NCI-H146 (cell line): ENCODE measurements around the gene GAS6.
A peak's percentile ranks its signal among the peaks of the same experiment; 100 is the strongest.
"Not testable (repeated sequence)": the region's sequence is repeated elsewhere in the genome, so short reads cannot be mapped to it uniquely, and the experiment has no call there.

Experiments
- DNase-seq: peaks from one replicate; lab custom pipeline; 2025; lab: John Stamatoyannopoulos, UW

GAS6 gene

GRCh38 chr13:113837560-113838355, 26.1 kb downstream of the GAS6 start:
- DNase-seq, result peak; percentile 37

DNA sequence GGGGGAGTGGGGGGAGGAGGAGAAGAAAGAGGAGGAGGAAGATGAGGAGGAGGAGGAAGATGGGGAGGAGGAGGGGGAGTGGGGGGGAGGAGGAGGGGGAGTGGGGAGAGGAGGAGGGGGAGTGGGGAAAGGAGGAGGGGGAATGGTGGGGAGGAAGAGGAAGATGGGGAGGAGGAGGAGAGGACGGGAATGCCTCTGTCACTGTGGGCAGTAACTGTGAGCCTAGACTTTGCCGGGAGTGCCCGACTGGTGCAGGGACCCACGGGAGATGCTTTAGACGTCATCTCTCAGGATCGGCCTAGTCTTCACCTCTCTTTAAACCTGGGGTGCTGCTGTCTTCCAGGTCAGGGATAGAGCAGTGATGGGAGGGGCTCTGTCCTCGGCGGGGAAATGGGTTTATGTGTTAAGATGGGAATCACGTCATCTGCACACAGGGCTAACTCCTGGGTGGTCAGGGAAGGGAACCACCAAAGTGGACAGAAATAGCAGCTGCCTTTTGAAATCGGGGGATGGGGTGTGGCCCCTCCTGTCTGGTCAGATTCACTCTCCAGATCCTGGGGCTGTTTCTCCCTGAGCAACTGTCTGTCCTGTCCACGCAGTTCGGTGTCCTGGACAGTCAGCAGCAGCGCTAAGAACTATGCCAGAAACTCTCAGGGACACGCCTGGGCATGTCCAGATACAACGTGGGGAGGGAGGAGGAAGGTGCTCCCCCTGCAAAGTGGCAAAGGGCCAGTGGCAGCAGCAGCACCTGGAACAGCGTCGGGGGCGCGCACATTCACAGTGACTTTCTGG, 26.9 kb downstream of the GAS6 start:
- DNase-seq, result no peak

- no peak for DNase-seq
Measured at GRCh38 chr13:113835461-113836270, 28.2 kb downstream of the GAS6 start.

DNA sequence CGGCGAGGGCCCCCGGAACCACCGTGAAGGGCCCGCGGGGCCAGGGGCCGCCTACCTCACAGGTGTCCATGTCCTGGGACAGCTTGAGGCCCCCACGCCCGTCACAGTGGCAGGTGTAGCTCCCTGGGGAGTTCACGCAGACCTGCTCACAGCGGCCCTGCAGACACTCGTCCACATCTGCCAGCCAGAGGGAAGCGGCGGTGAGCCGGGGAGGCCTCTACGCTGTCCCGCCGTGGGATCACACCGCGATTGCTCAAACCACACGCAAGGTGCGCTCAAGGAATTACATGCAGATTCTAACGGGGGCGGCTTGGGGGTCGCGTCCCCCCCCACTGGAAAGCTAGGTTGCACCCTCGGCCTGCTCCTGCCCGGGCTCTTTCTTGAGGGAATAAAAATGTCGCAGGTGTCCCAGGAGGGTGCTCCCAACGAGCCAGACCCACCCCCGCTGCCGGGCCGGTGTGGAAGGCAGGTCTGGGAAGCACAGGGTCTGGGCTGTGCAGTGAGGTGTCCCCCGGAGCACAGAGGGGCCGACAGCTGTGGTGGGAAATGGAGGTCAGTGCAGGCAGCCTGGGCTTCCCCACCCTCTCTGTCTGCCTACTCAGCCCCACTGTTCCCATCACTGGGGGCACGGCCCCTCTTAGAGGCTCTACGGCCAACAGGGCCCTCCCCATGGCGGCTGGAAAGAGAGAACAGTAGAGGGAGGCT, 29.2 kb downstream of the GAS6 start:
- no peak for DNase-seq

DNA sequence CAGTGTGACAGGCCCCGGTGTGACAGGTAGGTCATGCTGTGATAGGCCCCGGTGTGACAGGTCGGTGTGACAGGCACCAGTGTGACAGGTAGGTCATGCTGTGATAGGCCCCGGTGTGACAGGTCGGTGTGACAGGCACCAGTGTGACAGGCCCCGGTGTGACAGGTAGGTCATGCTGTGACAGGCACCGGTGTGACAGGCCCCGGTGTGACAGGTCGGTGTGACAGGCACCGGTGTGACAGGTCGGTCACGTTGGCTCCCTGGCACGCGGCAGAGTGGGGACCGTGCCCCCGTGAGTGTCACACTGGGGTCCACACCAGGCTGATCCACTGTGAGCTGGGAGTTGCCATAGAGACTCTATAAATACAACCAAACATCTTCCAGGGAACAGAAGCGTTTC, 29.9 kb downstream of the GAS6 start:
- DNase-seq, result not testable (repeated sequence)

DNA sequence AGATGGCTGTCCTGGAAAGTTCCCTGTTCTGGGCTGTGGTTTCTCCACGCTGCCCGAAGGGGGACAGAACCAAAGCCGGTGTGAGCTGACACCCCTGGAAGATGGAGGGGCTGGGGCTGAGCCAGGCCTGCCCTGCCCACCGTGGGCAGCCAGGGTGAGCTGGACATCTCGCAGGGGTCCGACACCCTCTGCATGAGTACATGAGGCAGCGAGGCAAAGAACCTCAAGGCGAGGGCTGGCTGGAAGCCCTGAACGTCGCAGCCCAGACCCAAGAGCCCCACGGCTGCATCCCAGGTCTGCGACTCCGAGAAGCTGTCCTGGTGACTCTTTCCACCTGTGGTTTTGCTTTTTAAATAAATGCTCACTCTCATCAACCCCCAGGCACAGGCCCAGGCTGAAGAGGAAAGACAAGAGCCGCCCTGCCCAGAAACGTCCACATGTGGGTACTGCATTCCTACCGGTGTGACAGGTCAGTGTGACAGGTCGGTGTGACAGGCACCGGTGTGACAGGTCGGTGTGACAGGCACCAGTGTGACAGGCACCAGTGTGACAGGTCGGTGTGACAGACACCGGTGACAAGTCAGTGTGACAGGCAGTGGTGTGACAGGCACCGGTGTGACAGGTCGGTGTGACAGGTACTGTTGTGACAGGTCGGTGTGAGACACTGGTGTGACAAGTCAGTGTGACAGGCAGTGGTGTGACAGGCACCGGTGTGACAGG, 30.6 kb downstream of the GAS6 start:
- no peak for DNase-seq

DNA sequence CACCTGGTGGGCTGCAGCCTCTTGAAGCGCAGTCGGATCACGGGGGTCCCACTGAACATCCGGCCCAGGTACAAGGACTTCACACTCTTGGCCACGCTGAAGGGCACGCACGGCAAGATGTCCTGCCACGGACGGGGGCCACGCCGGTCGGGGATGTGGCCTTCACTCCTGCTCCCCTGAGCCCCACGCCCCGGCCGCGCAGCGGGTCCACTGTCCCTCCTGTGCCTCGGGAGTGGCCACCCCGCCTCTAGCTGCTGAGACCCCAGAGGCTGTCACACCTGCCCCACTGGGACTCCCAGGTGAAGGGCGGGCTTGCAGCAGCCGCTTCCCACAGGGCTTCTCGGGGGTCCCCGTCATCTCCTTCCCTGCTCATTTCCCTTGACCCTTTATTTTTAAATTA, 31.2 kb downstream of the GAS6 start:
- no peak for DNase-seq

- no peak for DNase-seq
Measured at GRCh38 chr13:113832205-113832604, 31.7 kb downstream of the GAS6 start.

DNA sequence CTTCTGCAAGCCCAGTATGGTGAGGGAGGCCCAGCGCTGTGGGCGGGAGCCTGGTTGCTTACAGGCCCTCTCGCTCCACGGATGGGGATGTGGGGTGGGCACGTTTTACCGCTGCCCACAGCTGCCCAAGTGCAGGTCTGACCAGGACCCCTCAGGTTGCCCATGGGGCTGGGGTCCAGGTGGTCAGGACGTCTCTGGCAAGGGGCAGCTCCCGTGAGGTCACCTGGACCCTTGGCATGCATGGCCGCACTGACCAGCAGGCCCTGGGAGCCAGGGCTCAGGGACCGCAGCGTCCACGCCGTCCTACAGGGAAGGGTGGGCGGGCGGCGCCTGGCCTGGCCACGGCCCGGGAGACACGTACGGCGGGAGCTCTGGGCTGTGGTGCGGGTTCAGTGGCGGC, 32.8 kb downstream of the GAS6 start:
- DNase-seq, result no peak

DNA sequence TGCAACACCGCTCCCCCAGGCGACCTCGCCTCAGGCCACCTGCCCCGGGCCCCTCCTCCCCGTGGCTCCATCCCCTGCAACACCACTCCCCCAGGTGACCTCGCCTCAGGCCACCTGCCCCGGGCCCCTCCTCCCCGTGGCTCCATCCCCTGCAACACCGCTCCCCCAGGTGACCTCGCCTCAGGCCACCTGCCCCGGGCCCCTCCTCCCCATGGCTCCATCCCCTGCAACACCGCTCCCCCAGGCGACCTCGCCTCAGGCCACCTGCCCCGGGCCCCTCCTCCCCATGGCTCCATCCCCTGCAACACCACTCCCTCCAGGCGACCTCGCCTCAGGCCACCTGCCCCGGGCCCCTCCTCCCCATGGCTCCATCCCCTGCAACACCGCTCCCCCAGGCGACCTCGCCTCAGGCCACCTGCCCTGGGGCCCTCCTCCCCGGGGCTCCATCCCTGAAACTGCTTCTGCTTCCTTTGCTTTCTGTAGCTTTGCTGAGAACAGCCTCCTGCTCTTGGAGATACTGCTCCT, 33.4 kb downstream of the GAS6 start:
- DNase-seq, result peak; percentile 88

DNA sequence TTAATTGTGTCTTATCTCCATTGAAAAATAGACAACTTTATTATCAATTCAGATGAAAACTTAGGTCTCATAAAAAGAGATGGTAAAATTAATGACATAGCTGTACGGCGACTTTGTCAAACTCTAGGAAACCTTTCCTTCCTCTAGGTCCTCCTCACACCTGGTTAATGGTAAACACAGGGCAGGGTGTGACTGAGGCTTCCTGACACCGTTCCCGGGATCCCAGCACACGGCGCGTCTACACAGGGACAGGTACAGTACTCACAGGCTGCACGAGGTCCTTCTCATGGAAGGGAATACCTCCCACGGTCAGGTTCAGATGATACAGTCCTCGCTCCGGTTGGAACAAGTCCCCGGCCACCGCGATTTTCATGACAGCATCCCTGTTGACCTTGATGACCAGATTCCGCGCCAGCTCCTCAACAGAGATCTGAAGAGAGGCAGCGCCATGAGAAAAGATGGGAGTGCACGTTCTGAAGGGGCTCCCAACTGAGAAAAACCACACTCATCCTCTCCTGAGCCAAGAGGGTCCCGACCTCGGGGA, 35.5 kb downstream of the GAS6 start:
- DNase-seq, result no peak

- DNase-seq, result no peak
Measured at GRCh38 chr13:113827021-113827420, 36.9 kb downstream of the GAS6 start.

GRCh38 chr13:113826446-113826845, 37.4 kb downstream of the GAS6 start:
- not testable (repeated sequence) for DNase-seq

GRCh38 chr13:113825841-113826240, 38.0 kb downstream of the GAS6 start:
- no peak for DNase-seq

- no peak for DNase-seq
Measured at GRCh38 chr13:113823771-113824170, 40.1 kb downstream of the GAS6 start.

DNA sequence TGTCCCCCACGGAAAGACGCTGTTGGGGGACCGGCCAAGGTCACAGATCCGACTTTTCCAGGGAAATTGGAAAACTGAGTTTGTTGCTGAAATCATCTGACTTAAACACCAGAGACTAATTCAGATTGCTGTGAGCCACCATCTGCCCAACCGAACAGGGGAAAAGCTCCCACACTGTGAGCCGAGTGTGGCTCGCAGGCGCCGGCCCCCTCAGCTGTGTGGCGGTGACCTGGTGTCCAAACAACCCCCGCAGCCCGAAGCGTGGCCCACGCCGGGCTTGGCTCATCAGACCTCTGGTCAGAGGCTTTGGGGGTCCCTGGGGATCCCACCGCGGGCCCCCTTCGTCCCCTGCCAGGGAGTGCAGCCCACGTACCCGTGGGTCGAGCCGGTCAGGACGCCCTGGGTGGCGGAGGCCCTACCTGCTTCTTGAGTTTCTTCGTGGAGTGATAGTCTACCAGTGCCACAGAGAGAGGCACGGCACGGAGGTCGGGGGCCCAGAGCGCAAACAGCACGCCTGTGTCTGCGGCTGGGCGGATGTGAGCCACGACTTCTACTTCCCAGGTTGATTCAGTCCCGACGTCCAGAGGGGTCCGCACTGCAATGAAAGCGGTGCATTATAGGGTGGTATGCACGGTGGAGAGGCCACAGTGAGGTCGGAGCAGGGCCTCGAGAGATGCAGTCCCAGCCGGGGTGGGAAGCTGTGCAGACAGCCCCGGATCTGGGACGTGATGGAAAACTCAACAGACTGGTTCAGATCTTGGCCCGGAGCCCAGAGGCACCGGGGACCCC, 40.7 kb downstream of the GAS6 start:
- no peak for DNase-seq

DNA sequence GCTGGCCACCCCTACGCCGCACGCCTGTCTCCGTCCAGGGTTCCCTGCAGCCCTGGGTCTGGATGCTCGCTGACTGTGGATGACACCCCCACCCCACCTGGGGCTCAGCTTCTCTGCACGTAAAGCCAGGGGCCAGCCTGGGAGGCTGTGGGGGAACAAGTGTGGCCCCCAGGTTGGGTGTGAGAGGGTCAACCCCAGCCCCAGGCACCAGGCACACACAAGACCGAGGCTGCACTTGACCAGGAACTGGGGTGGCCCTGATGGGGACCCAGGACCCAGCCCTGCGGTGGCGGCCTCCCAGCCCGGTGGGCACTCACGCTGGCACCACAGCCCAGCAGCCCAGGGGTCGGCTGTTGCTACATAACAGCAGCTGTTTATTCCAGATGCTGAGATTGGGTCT, 41.6 kb downstream of the GAS6 start:
- no peak for DNase-seq

DNA sequence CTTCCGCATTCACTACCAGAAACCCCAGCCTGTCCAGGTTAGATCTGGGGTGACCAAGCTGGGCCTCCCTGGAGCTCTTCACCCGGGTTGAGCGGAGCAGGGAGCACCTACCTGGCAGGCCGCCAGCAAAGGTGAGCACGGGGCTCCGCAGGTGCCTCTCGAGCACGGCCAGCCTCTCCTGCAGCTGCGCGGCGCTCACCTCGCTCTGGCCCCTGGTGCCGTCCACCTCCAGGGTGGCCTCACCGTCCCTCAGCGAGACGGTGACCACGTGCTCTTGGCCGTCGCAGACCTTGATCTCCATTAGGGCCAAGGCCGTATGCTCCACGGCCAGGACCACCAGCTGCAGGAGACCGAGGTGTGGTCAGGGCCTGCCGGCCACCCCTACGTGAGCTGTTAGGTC, 42.0 kb downstream of the GAS6 start:
- DNase-seq, result no peak

DNA sequence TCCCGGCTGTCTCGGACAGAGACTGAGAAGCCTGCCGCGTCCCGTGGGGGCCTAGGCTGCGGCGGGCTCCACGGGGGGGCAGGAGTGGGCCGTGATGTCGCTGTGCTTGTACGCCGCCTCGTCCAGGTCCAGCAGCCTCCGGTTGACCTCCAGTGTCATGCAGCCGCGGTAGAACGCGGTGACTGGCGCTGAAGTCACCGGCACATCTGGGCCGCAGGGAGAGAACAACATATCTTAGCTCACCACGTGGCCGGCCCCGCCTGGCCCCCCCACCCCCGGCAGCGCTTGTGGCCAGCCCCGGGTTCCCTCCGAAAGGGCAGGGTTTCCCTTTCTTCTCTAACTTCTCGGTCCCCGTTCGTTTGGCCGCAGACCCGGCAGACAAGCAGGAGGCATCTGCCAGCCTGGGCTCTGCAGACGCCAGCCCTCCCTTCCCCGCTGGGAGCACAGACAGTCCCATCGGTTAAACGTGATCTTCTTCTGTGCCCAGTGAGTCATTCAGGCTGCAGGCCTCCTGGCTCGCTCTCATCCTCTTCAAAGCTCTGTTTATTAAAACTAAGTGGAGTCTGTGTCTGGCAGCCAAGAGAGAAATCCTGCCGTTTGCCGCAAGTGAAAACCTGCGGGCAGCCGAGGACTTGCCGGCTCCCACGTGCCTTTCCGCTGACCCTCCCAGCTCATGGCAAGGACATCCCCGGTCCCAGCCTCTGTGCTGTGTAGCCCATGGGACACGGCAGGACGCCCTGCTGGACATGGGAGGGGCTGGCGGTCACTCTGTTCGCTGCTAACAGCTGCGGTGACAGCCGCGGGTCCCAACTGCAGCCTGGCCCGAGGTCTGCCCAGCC, 42.8 kb downstream of the GAS6 start:
- DNase-seq, result no peak
